Smooth muscle cell (in vitro differentiated cells): ENCODE data around the gene CRACDL. TPM values are rescaled to one million over a fixed set of nuclear protein-coding genes. Genes with fewer than 3 reads are reported as not detected.

Experiments
- DNase-seq: peaks from one replicate; lab custom pipeline; 2025; ENCODE audit not compliant: unreplicated experiment; lab: John Stamatoyannopoulos, UW
- H2AFZ ChIP-seq: fragments of 200-600 bp; sonication (generic); 2 replicates; pipeline ENCODE4 v1.6.0; 2016; ENCODE audit warnings: antibody characterized with exemption, low read depth, mild to moderate bottlenecking
- H3F3A ChIP-seq: fragments of 200-600 bp; sonication (generic); 2 replicates; pipeline ENCODE4 v1.6.0; 2017; ENCODE audit warnings: antibody characterized with exemption, low read depth
- H3K27ac ChIP-seq: fragments of 200-600 bp; sonication (generic); 2 replicates; pipeline ENCODE4 v1.5.1; 2016; ENCODE audit warnings: low read depth, mild to moderate bottlenecking
- H3K27me3 ChIP-seq: fragments of 200-600 bp; sonication (generic); 2 replicates; pipeline ENCODE4 v1.6.1; 2016; ENCODE audit warnings: low read depth, mild to moderate bottlenecking
- H3K36me3 ChIP-seq: fragments of 200-600 bp; sonication (generic); 2 replicates; pipeline ENCODE4 v1.5.1; 2016; ENCODE audit warnings: low read depth
- H3K4me1 ChIP-seq: fragments of 200-600 bp; sonication (generic); 2 replicates; pipeline ENCODE4 v1.5.1; 2016; ENCODE audit warnings: low read depth
- H3K4me2 ChIP-seq: fragments of 200-600 bp; sonication (generic); 2 replicates; pipeline ENCODE4 v1.6.0; 2016; ENCODE audit warnings: mild to moderate bottlenecking
- H3K4me3 ChIP-seq: fragments of 200-600 bp; sonication (generic); 2 replicates; pipeline ENCODE4 v1.5.1; 2016; ENCODE audit warnings: mild to moderate bottlenecking
- H3K79me2 ChIP-seq: fragments of 200-600 bp; sonication (generic); 2 replicates; pipeline ENCODE4 v1.6.0; 2016; ENCODE audit warnings: low read depth, mild to moderate bottlenecking
- H3K9ac ChIP-seq: fragments of 200-600 bp; sonication (generic); 2 replicates; pipeline ENCODE4 v1.6.0; 2016; ENCODE audit warnings: low read depth
- H3K9me3 ChIP-seq: fragments of 200-600 bp; sonication (generic); replicated peaks from 2 replicates; pipeline ENCODE4 v1.5.1; 2016; ENCODE audit warnings: low read depth
- H4K20me1 ChIP-seq: fragments of 200-600 bp; sonication (generic); 2 replicates; pipeline ENCODE4 v1.6.0; 2016; ENCODE audit warnings: low read depth
- CTCF ChIP-seq: fragments of 200-600 bp; sonication (generic); IDR thresholded peaks from 2 replicates; pipeline ENCODE4 v1.5.1; 2017; ENCODE audit warnings: borderline replicate concordance, mild to moderate bottlenecking, antibody characterized with exemption; ENCODE audit not compliant: insufficient read depth, poor library complexity, severe bottlenecking
- WGBS: methylation state at CpG from one replicate; pipeline ENCODE4 v1.1.7; 2016; ENCODE audit warnings: low lambda C conversion rate; 5-methylcytosine and 5-hydroxymethylcytosine counted together
- polyA plus RNA-seq: library from polyadenylated mRNA; unstranded; fragments of >200 nt; fragmentation: Nextera tagmentation; extraction: Ambion mirVana; gene quantifications from 2 replicates; pipeline ENCODE4 v1.2.1, GENCODE V29; 2016
- total RNA-seq: library from RNA; depleted of rRNA; stranded (reverse); fragments of >200 nt; gene quantifications from 2 replicates; pipeline ENCODE4 v1.2.3, GENCODE V29; 2014

CRACDL gene
- total and polyA plus RNA-seq, 2 experiments from 2014 or later: 0.72 to 2.2 TPM

GRCh38 chr2:98809116-98809515 is 126.9 kb downstream of the CRACDL start:
- TF ChIP-seq CTCF: no peak
- WGBS: 88% methylated on average over 4 of the region's 4 CpGs
- Histone ChIP-seq H3K79me2 (no peaks in the 10 kb centered on the region), H3F3A (no peaks in the 10 kb centered on the region), H3K9ac (no peak overlapping the region), H3K36me3 (no peaks in the 10 kb centered on the region), H3K27ac (no peak overlapping the region), H3K4me1 (no peaks in the 10 kb centered on the region), H3K4me3 (no peak overlapping the region), H3K9me3 (no peaks in the 10 kb centered on the region), H3K27me3 (no peaks in the 10 kb centered on the region), H4K20me1 (no peaks in the 10 kb centered on the region), H2AFZ (no peak overlapping the region), H3K4me2 (no peak overlapping the region)
- no peak for DNase-seq

- no peaks in the 10 kb centered on the region for H3F3A ChIP-seq
- no peaks in the 10 kb centered on the region for H3K79me2 ChIP-seq
- no peak overlapping the region for H3K4me2 ChIP-seq
- H3K27me3 ChIP-seq: no peaks in the 10 kb centered on the region
- no peak overlapping the region for H3K4me3 ChIP-seq
- no peak for DNase-seq
- H3K9me3 ChIP-seq: no peaks in the 10 kb centered on the region
- H4K20me1 ChIP-seq: no peaks in the 10 kb centered on the region
- no peaks in the 10 kb centered on the region for H3K4me1 ChIP-seq
- H3K36me3 ChIP-seq: no peaks in the 10 kb centered on the region
- no peak overlapping the region for H3K27ac ChIP-seq
- no peak for TF ChIP-seq CTCF
- no peak overlapping the region for H3K9ac ChIP-seq
- 95% methylated on average over 3 of the region's 3 CpGs for WGBS
- no peak overlapping the region for H2AFZ ChIP-seq
Observed at GRCh38 chr2:98808546-98808945, 127.5 kb downstream of the CRACDL start.

- no peaks in the 10 kb centered on the region for H3K36me3 ChIP-seq
- 88% methylated on average over 9 of the region's 9 CpGs for WGBS
- TF ChIP-seq CTCF: no peak
- no peaks in the 10 kb centered on the region for H3F3A ChIP-seq
- H3K9me3 ChIP-seq: no peaks in the 10 kb centered on the region
- no peaks in the 10 kb centered on the region for H3K27me3 ChIP-seq
- no peak overlapping the region for H3K27ac ChIP-seq
- H3K4me2 ChIP-seq: no peak overlapping the region
- no peak for DNase-seq
- H4K20me1 ChIP-seq: no peaks in the 10 kb centered on the region
- H3K4me3 ChIP-seq: no peak overlapping the region
- no peak overlapping the region for H2AFZ ChIP-seq
- no peak overlapping the region for H3K9ac ChIP-seq
- no peaks in the 10 kb centered on the region for H3K79me2 ChIP-seq
- H3K4me1 ChIP-seq: no peaks in the 10 kb centered on the region
Observed at GRCh38 chr2:98807929-98808328, 128.1 kb downstream of the CRACDL start.

GRCh38 chr2:98807221-98807620 is 128.8 kb downstream of the CRACDL start:
- H3K36me3 ChIP-seq: no peaks in the 10 kb centered on the region
- no peak overlapping the region for H3K27ac ChIP-seq
- H3K9ac ChIP-seq: no peak overlapping the region
- H3K79me2 ChIP-seq: no peaks in the 10 kb centered on the region
- H3K4me1 ChIP-seq: no peaks in the 10 kb centered on the region
- H4K20me1 ChIP-seq: no peaks in the 10 kb centered on the region
- H3F3A ChIP-seq: no peaks in the 10 kb centered on the region
- 97% methylated on average over 3 of the region's 3 CpGs for WGBS
- no peak overlapping the region for H3K4me2 ChIP-seq
- TF ChIP-seq CTCF: no peak
- no peaks in the 10 kb centered on the region for H3K9me3 ChIP-seq
- no peak overlapping the region for H3K4me3 ChIP-seq
- no peak for DNase-seq
- no peak overlapping the region for H2AFZ ChIP-seq
- H3K27me3 ChIP-seq: no peaks in the 10 kb centered on the region
